ENCODE measurements around the gene PCNT. TPM values are rescaled to one million over a fixed set of nuclear protein-coding genes. Genes with fewer than 3 reads are reported as not detected.

The PCNT gene
- total and polyA plus RNA-seq, 2 experiments from 2014 or later, result 18.3 to 26.6 TPM

- Histone ChIP-seq H3K4me1 (ENCODE audit: low read depth) (no peaks in the 10 kb centered on the region), H3K27me3 (no peaks in the 10 kb centered on the region), H3K36me3 (no peaks in the 10 kb centered on the region), H3K9me3 (ENCODE audit: low read depth) (no peaks in the 10 kb centered on the region), H3K4me3 (no peak overlapping the region), H3K27ac (no peak overlapping the region)
- TF ChIP-seq, protein P1, sequence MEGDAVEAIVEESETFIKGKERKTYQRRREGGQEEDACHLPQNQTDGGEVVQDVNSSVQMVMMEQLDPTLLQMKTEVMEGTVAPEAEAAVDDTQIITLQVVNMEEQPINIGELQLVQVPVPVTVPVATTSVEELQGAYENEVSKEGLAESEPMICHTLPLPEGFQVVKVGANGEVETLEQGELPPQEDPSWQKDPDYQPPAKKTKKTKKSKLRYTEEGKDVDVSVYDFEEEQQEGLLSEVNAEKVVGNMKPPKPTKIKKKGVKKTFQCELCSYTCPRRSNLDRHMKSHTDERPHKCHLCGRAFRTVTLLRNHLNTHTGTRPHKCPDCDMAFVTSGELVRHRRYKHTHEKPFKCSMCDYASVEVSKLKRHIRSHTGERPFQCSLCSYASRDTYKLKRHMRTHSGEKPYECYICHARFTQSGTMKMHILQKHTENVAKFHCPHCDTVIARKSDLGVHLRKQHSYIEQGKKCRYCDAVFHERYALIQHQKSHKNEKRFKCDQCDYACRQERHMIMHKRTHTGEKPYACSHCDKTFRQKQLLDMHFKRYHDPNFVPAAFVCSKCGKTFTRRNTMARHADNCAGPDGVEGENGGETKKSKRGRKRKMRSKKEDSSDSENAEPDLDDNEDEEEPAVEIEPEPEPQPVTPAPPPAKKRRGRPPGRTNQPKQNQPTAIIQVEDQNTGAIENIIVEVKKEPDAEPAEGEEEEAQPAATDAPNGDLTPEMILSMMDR (IDR thresholded peaks at IDR 0.05; ENCODE audit: low read depth, low read length), result no peak
- DNase-seq (ENCODE audit: low read depth in 1 of 2, low spot score in 1 of 2), result no peak
Observed at GRCh38 chr21:46379691-46380090, 55.7 kb downstream of the PCNT start.

GRCh38 chr21:46381541-46381940 is 57.6 kb downstream of the PCNT start:
- TF ChIP-seq, protein P1 (IDR thresholded peaks at IDR 0.05; ENCODE audit: low read depth, low read length), result no peak
- no peak overlapping the region for H3K27ac ChIP-seq
- no peaks in the 10 kb centered on the region for H3K4me1 ChIP-seq (ENCODE audit: low read depth)
- DNase-seq (ENCODE audit: low read depth in 1 of 2, low spot score in 1 of 2), result no peak
- H3K9me3 ChIP-seq (ENCODE audit: low read depth), result no peaks in the 10 kb centered on the region
- H3K4me3 ChIP-seq, result no peak overlapping the region
- H3K36me3 ChIP-seq, result no peaks in the 10 kb centered on the region
- H3K27me3 ChIP-seq, result no peaks in the 10 kb centered on the region

GRCh38 chr21:46384556-46384955 is 60.6 kb downstream of the PCNT start:
- H3K4me3 ChIP-seq, result no peak overlapping the region
- TF ChIP-seq, protein P1 (IDR thresholded peaks at IDR 0.05; ENCODE audit: low read depth, low read length), result no peak
- H3K9me3 ChIP-seq (ENCODE audit: low read depth), result no peaks in the 10 kb centered on the region
- H3K4me1 ChIP-seq (ENCODE audit: low read depth), result no peaks in the 10 kb centered on the region
- H3K36me3 ChIP-seq, result no peaks in the 10 kb centered on the region
- H3K27ac ChIP-seq, result no peak overlapping the region
- no peak for DNase-seq (ENCODE audit: low read depth in 1 of 2, low spot score in 1 of 2)
- no peaks in the 10 kb centered on the region for H3K27me3 ChIP-seq

DNA sequence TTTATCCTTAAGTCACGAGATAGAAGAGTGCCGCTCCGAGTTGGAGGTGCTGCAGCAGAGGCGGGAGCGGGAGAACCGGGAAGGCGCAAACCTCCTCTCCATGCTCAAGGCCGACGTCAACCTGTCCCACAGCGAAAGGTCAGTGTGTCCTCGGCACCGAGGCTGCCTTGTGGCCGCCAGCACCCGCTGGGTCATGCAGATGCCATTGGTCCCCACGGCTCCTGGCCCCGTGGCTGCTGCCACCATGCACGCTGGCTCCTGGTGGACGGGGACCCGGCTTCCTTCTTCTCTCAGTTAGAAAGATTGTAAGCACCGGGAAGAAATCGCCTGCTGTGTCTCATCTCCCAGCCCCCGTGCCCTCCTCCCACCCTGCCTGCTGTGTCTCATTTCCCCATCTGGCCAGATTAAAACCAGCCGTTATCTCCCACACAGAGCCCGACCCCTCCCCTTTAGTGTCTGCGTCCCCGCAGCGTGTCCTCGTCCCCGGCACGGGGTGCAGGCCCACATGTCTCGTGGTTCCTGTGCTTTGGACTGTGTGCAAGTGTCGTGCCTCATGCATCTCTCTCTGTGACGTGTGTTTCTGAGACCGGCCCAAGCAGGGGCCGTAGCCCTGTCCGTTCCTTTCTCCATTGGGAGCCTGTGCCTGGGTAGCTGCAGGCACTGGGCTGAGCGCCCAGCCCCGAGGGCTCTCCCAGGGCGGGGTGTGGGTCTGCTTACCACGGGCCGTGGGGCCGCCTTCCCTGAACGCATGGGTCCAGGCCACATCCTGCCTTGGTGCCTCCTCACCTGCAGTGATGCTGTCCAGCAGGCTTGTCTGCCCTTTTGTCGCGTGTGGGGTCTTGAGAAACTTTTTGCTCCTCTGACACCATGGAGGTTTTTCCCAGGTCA is 62.1 kb downstream of the PCNT start:
- Histone ChIP-seq H3K36me3 (no peaks in the 10 kb centered on the region), H3K27ac (no peak overlapping the region), H3K4me1 (ENCODE audit: low read depth) (no peaks in the 10 kb centered on the region), H3K27me3 (no peaks in the 10 kb centered on the region), H3K4me3 (no peak overlapping the region), H3K9me3 (ENCODE audit: low read depth) (no peaks in the 10 kb centered on the region)
- DNase-seq (ENCODE audit: low read depth in 1 of 2, low spot score in 1 of 2), result no peak
- TF ChIP-seq, protein P1 (IDR thresholded peaks at IDR 0.05; ENCODE audit: low read depth, low read length), result no peak

DNA sequence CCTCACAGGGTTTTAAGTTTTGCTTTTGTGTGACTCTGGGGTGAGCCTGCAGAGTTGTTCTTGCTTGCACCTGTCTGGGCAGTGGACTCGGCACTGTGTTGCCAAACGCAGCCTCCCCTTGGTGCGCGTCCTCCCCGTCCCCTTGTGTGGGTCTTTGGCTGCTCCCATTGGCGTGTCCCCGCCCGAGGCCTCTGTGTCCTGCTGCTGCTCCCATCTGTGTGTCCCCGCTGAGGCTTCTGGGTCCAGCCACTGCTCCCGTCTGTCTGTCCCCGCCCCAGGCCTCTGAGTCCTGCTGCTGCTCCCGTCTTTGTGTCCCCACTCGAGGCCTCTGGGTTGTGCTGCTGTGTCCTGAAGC is 62.8 kb downstream of the PCNT start:
- Histone ChIP-seq H3K9me3 (ENCODE audit: low read depth) (no peaks in the 10 kb centered on the region), H3K36me3 (no peaks in the 10 kb centered on the region), H3K27ac (no peak overlapping the region), H3K4me3 (no peak overlapping the region), H3K27me3 (no peaks in the 10 kb centered on the region), H3K4me1 (ENCODE audit: low read depth) (no peaks in the 10 kb centered on the region)
- no peak for DNase-seq (ENCODE audit: low read depth in 1 of 2, low spot score in 1 of 2)
- TF ChIP-seq, protein P1 (IDR thresholded peaks at IDR 0.05; ENCODE audit: low read depth, low read length), result no peak

All from cardiac muscle cell (in vitro differentiated cells and primary cell).